SU-DHL-6 (cell line): Measurements from ENCODE around the gene ZNF335.

Experiments used
- EZH2phosphoT487 ChIP-seq: fragments of 200-600 bp; sonication (generic), shearing (Covaris generic); conservative IDR thresholded peaks from 2 replicates; pipeline ENCODE4 v1.6.1; 2018; ENCODE audit warnings: mild to moderate bottlenecking, antibody characterized with exemption, low read length, moderate library complexity, mixed read lengths
- TF ChIP-seq, protein P1 (sequence below): fragments of 200-600 bp; sonication (generic); IDR thresholded peaks from one replicate; pipeline ENCODE4 v1.5.1; 2017; ENCODE audit warnings: antibody characterized with exemption, mild to moderate bottlenecking, low read length, moderate library complexity; ENCODE audit not compliant: insufficient read depth, poor library complexity, severe bottlenecking

DNA sequence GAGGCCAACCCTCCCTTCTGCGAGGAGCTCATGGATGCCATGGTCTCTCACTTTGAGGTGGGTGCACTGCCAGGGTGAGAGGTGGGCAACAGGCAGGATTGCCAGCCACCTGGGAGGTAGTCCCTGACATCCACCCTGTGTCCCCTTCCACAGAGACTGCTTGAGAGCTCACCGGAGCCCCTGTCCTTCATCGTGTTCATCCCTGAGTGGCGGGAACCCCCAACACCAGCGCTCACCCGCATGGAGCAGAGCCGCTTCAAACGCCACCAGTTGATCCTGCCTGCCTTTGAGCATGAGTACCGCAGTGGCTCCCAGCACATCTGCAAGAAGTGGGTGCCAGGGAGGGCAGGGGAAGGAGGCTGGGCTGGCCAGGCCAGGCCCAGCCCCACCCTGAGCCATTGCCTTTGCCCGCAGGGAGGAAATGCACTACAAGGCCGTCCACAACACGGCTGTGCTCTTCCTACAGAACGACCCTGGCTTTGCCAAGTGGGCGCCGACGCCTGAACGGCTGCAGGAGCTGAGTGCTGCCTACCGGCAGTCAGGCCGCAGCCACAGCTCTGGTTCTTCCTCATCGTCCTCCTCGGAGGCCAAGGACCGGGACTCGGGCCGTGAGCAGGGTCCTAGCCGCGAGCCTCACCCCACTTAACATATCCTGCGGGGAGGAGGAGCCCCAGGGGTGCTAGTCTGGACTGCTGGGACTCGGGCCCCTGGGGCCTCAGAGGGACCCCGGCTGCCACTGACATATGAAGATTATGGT, 24.7 kb downstream of the ZNF335 start:
- TF ChIP-seq, protein P1, sequence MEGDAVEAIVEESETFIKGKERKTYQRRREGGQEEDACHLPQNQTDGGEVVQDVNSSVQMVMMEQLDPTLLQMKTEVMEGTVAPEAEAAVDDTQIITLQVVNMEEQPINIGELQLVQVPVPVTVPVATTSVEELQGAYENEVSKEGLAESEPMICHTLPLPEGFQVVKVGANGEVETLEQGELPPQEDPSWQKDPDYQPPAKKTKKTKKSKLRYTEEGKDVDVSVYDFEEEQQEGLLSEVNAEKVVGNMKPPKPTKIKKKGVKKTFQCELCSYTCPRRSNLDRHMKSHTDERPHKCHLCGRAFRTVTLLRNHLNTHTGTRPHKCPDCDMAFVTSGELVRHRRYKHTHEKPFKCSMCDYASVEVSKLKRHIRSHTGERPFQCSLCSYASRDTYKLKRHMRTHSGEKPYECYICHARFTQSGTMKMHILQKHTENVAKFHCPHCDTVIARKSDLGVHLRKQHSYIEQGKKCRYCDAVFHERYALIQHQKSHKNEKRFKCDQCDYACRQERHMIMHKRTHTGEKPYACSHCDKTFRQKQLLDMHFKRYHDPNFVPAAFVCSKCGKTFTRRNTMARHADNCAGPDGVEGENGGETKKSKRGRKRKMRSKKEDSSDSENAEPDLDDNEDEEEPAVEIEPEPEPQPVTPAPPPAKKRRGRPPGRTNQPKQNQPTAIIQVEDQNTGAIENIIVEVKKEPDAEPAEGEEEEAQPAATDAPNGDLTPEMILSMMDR, result no peak
- TF ChIP-seq EZH2phosphoT487, result no peak
